HepG2 (cell line): Measurements from ENCODE around the gene ZNF606. TPM values are rescaled to one million over a fixed set of nuclear protein-coding genes. Genes with fewer than 3 reads are reported as not detected.

Experiments
- ARID5B ChIP-seq: IDR thresholded peaks from 2 replicates; pipeline ENCODE4 v1.4.0; 2020; ENCODE audit warnings: mild to moderate bottlenecking, missing genetic modification reagents
- DMTF1 ChIP-seq: sonication (generic); formaldehyde crosslinking; IDR thresholded peaks from 2 replicates; pipeline ENCODE4 v1.4.0; 2020; ENCODE audit warnings: mild to moderate bottlenecking, missing genetic modification reagents
- HDAC2 ChIP-seq: sonication (generic); formaldehyde crosslinking; IDR thresholded peaks from 2 replicates; pipeline ENCODE4 v1.4.0; 2020; ENCODE audit warnings: missing genetic modification reagents
- IRF2 ChIP-seq: IDR thresholded peaks from 2 replicates; pipeline ENCODE4 v1.6.1; 2018; ENCODE audit warnings: missing genetic modification reagents, missing compliant biosample characterization
- KLF16 ChIP-seq, 2 experiments: sonication (generic) in 1 of 2; formaldehyde crosslinking in 1 of 2; IDR thresholded peaks; 2 replicates each; pipeline versions ENCODE4 v1.6.1 to v1.8.0; 2016 to 2023; ENCODE audit warnings: missing genetic modification reagents in 2 of 2, missing compliant biosample characterization in 1 of 2
- LCORL ChIP-seq, 2 experiments: fragments of 450-650 bp in 1 of 2; sonication (generic) in 1 of 2; formaldehyde crosslinking in 1 of 2; IDR thresholded peaks; 2 replicates each; pipeline versions ENCODE4 v1.5.0 to v1.6.1; 2017 to 2020; ENCODE audit warnings: antibody characterized with exemption in 1 of 2, missing genetic modification reagents in 1 of 2
- MXI1 ChIP-seq: IDR thresholded peaks from 3 replicates; pipeline ENCODE4 v1.6.1; 2012; ENCODE audit warnings: low read depth, low read length, inconsistent platforms, borderline replicate concordance
- NFKB2 ChIP-seq: sonication (generic); formaldehyde crosslinking; IDR thresholded peaks from 2 replicates; pipeline ENCODE4 v1.4.0; 2020; ENCODE audit warnings: missing genetic modification reagents, borderline replicate concordance
- ZBED4 ChIP-seq: sonication (generic); formaldehyde crosslinking; IDR thresholded peaks from 2 replicates; pipeline ENCODE4 v1.4.0; 2020; ENCODE audit warnings: missing genetic modification reagents, borderline replicate concordance
- ZFAT ChIP-seq: sonication (generic); formaldehyde crosslinking; conservative IDR thresholded peaks from 2 replicates; pipeline ENCODE4 v1.8.1; 2023; ENCODE audit warnings: missing genetic modification reagents, inconsistent platforms
- ZGPAT ChIP-seq: IDR thresholded peaks from 2 replicates; pipeline ENCODE4 v1.6.1; 2016; ENCODE audit warnings: mild to moderate bottlenecking
- ZNF772 ChIP-seq: sonication (generic); formaldehyde crosslinking; IDR thresholded peaks from 2 replicates; pipeline ENCODE4 v1.5.0; 2020; ENCODE audit warnings: mild to moderate bottlenecking, missing genetic modification reagents
- ZSCAN20 ChIP-seq: sonication (generic); formaldehyde crosslinking; IDR thresholded peaks from 2 replicates; pipeline ENCODE4 v1.4.0; 2020; ENCODE audit warnings: missing genetic modification reagents, mild to moderate bottlenecking, borderline replicate concordance
- polyA plus RNA-seq, 8 experiments: library from polyadenylated mRNA; depleted of rRNA in 3 of 8; stranded (reverse) in 7 of 8; unstranded in 1 of 8; fragments of >200 nt; fragmentation: Illumina TruSeq in 4 of 8; extraction: Trizol in 4 of 8; gene quantifications; 2 replicates each; pipeline versions ENCODE4 v1.2.1 to v1.2.3, GENCODE V29; 2011 to 2016; ENCODE audit warnings: low read depth in 4 of 8, missing spikeins in 1 of 8, mixed read lengths in 1 of 8; ENCODE audit not compliant: insufficient read depth in 1 of 8
- total RNA-seq, 5 experiments: library from RNA; depleted of rRNA; stranded (reverse); fragments of >200 nt; fragmentation: Illumina TruSeq; extraction: Trizol; gene quantifications; 2 replicates each; pipeline ENCODE4 v1.2.3, GENCODE V29; 2016; ENCODE audit warnings: low read depth in 1 of 5
- TF ChIP-seq, protein P1 (sequence below): sonication (generic); formaldehyde crosslinking; IDR thresholded peaks from 2 replicates; pipeline ENCODE4 v1.4.0; 2020; ENCODE audit warnings: missing genetic modification reagents

ZNF606 gene
- total and polyA plus RNA-seq, 2 of the 13 experiments (the other 11 are each of a cell fraction or from before 2014, with no cell fraction given), result 4.2 to 14.8 TPM

- peak; percentile 57; the same call in 1 of the 3 replicates for TF ChIP-seq MXI1
- peak; percentile 44; the same call in 1 of the 2 replicates for TF ChIP-seq NFKB2 (CRISPR knock-in tag)
- TF ChIP-seq ZGPAT (CRISPR knock-in tag), result peak; percentile 83
- no peak for TF ChIP-seq ZSCAN20
- TF ChIP-seq ZBED4 (CRISPR knock-in tag), result 0 out of 2 replicates have a peak, but pooled peaks have one; percentile 27
- no peak for TF ChIP-seq ZFAT (CRISPR knock-in tag)
- TF ChIP-seq DMTF1 (CRISPR knock-in tag), result no peak
- TF ChIP-seq IRF2 (CRISPR knock-in tag), result peak; percentile 99
- TF ChIP-seq ZNF772, result peak; percentile 60; the same call in 1 of the 2 replicates
- TF ChIP-seq KLF16 (CRISPR knock-in tag; IDR thresholded peaks at IDR 0.05), result peak in 1 of 2 experiments; percentile 89; a peak in 2 of 4 replicates
- TF ChIP-seq HDAC2, result peak; percentile 58; the same call in 1 of the 2 replicates
- no peak for TF ChIP-seq LCORL (IDR thresholded peaks at IDR 0.05)
- peak; percentile 68; the same call in 1 of the 2 replicates for TF ChIP-seq LCORL (CRISPR knock-in tag; IDR thresholded peaks at IDR 0.05)
- TF ChIP-seq, protein P1, sequence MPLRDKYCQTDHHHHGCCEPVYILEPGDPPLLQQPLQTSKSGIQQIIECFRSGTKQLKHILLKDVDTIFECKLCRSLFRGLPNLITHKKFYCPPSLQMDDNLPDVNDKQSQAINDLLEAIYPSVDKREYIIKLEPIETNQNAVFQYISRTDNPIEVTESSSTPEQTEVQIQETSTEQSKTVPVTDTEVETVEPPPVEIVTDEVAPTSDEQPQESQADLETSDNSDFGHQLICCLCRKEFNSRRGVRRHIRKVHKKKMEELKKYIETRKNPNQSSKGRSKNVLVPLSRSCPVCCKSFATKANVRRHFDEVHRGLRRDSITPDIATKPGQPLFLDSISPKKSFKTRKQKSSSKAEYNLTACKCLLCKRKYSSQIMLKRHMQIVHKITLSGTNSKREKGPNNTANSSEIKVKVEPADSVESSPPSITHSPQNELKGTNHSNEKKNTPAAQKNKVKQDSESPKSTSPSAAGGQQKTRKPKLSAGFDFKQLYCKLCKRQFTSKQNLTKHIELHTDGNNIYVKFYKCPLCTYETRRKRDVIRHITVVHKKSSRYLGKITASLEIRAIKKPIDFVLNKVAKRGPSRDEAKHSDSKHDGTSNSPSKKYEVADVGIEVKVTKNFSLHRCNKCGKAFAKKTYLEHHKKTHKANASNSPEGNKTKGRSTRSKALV (CRISPR knock-in tag), result 0 out of 2 replicates have a peak, but pooled peaks have one; percentile 47
- TF ChIP-seq ARID5B (CRISPR knock-in tag), result peak; percentile 63
Measured at GRCh38 chr19:57947419-57948134, 55.0 kb downstream of the ZNF606 start, which contains the start of gene ZNF256 (continued).
